ENCODE measurements around the gene CUX1.

The CUX1 gene

GRCh38 chr7:102081244-102081627 is 263.8 kb downstream of the CUX1 start:
- DNase-seq = peak; percentile 62

- no peak for DNase-seq
Observed at GRCh38 chr7:102082693-102083368, 265.4 kb downstream of the CUX1 start.

DNA sequence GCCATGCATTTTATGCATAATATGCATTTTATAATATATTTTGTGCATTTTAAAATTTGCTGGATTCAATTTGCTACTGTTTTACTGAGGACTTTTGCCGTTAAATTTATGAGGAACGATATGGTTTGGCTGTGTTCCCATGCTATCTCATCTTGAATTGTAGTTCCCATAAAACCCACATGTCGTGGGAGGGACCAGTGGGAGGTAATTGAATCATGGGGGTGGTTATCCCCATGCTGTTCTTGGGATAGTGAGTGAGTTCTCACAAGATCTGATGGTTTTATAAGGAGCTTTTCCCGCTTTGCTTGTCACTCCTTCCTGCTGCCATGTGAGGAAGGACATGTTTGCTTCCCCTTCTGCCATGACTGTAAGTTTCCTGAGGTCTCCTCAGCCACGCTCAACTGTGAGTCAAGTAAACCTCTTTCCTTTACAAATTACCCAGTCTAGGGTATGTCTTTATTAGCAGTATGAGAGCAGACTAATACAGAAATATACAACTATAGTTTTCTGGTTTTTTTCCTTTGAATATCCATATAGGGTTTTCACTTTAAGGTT is 267.9 kb downstream of the CUX1 start:
- peak; percentile 22 for DNase-seq

- DNase-seq = no peak
Observed at GRCh38 chr7:102089175-102090098, 272.0 kb downstream of the CUX1 start.

GRCh38 chr7:102093599-102094315 is 276.3 kb downstream of the CUX1 start:
- no peak for DNase-seq

- DNase-seq = no peak
Observed at GRCh38 chr7:102094316-102094650, 276.9 kb downstream of the CUX1 start.

- no peak for DNase-seq
Observed at GRCh38 chr7:102095321-102096011, 278.0 kb downstream of the CUX1 start.

DNA sequence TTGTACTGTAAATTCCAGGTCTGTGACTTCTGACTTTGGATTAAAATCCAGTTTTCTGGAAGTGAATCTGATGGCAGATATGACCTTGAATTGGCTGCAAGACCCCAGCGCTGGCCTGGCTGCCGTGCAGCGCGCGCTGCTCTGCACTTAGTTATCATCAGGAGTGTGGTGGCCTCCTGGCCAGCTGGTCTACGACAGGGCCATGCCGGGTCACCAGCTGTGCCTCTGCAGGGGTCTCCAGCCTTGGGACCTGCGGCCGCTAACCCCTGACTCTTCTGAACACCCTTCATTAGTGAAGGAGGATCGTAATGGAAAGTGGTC is 278.5 kb downstream of the CUX1 start:
- no peak for DNase-seq

- no peak for DNase-seq
Observed at GRCh38 chr7:102096706-102097427, 279.4 kb downstream of the CUX1 start.

DNA sequence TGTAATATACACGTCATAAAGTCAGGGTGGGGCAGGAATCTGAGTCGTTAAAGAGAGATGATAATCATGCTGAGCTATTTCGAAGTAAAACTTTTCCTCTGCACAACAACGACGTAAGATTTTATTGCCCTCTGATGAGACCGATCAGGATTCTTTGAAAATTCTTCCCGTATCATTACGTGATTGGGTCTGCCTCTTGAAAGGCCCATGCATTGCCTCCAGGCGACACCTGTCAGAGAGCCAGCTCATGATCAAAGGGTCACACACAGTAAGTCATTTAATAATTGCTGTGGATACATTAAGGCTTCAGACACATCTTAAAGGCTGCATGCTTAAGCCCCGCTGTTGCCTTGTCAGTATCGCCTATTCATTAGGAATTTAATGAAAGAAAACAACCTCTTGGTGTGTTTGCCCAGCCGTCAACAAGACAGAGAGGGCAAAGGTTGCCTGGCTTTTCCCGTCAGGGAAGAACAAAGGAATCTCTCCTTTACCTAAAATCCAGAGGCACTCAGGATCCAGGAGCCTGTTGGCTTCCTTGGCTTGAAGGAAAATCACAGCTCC is 280.3 kb downstream of the CUX1 start:
- DNase-seq = no peak

DNA sequence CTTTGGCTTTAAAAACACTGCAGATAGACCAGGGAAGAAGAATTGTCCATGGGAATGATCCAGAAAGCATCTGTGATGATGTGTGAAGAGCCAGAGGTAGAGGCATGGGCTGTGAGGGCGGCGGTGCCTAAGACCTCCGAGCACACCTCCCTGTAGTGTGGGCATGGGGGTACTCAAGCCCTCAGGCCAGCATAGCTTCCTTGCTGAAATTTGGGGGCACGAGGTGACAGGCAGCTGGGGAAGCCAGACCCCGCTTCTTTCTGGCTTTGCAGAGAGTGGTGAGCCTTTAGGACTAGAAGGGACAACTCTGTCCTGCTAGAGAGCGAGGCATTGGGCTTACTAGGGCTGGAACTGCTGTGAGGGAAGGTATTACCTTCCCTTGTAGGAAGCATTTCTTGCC is 281.6 kb downstream of the CUX1 start:
- DNase-seq = no peak

DNA sequence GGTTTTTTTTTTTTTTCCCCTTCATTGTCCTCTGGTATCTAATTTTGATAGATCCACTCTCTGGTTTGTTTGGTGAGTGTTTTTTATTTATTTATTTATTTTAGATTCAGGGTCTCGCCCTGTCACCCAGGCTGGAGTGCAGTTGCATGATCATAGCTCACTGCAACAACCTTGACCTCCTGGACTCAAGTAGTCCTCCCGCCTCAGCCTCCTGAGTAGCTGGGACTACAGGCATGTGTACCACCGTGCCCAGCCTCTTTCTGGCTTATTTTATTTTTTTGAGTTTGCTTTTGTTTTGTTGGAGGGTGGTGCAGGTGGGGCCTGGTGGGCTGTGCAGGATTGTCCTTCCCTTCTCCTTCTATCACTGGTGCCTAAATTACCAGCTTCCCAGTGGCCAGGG is 282.0 kb downstream of the CUX1 start:
- DNase-seq = no peak

GRCh38 chr7:102101111-102101551 is 283.7 kb downstream of the CUX1 start:
- no peak for DNase-seq

- no peak for DNase-seq
Observed at GRCh38 chr7:102101926-102102325, 284.5 kb downstream of the CUX1 start.

GRCh38 chr7:102103027-102103372 is 285.6 kb downstream of the CUX1 start:
- DNase-seq = no peak

GRCh38 chr7:102104245-102104644 is 286.8 kb downstream of the CUX1 start:
- no peak for DNase-seq

GRCh38 chr7:102106625-102107024 is 289.2 kb downstream of the CUX1 start:
- no peak for DNase-seq

DNA sequence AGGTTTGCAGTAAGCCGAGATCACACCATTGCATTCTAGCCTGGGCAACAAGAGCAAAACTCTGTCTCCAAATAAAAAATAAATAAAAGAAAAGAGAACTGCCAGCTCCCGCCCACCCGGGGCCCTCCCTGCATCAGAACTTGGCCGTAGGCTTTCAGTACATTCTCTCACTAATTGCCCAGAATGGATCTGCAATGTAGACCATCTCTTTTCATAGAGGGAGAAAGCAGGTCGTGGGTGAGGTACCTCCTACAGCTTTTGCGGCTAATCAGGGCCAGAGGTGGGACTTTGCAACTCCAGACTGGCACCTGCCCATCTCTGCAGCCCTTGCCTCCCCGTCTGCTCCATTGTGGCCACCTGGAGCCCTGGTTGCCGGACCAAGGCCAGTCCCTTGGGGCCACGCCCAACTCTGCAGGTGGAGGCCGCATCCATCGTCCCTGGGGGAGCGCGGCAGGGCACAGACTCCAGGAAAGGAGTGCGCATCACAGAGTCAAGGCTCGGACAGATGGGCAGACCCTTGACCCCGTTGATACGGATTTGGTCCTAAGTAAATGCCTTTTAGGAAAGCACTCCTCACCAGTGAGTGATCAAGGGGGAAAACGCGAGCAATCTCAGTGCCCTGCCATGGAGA is 290.2 kb downstream of the CUX1 start:
- no peak for DNase-seq

DNA sequence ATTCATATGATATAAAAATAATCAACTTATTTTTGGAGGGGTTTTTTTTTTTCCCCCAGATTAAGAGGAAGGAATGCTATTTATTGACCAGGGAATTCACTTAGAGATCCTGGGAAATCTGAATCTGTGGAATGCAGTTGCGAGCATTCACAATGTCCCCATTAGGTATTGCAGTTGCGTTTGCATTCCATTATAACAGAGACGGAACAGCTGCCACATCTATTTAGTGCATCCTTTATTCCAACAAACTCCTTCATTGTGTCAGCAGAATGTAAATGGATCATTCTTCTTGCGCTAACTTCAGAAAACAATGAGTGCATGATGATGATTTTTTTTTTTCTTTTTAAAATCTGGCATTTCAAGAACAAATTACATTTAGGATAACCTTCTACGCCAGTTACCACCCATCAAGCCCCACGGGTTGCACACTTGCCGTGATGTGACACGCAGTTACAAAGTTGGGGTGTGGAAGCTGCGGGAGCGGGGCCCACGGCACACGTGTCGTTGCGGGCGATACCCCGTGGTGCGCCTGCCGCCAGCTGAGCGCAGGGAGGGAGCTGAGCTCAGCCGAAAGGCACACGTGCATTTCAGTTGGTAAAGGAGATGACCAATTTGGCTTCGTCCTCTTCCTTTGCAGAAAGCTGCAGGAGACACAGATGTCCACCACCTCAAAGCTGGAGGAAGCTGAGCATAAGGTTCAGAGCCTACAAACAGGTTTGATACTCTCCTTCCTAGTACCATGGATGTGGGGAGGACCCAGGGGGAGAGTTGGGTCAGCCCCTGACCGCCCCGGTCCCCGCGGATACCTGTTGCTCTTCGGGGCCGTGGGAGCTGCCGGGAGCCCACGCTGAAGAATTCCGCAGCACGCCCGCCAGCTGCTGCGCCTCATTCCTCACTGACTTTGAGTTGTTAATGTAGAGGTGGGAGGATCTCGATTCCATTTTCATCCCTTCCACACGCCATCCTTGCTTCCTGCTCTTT is 293.9 kb downstream of the CUX1 start:
- DNase-seq = no peak

- no peak for DNase-seq
Observed at GRCh38 chr7:102115181-102115580, 297.8 kb downstream of the CUX1 start.

All from hematopoietic multipotent progenitor cell treated with erythropoietin and hydrocortisone succinate and interleukin-3 and kit ligand, for 6 days (in vitro differentiated cells).